Ectodermal cell (in vitro differentiated cells): ENCODE measurements around the gene C6orf136.

Experiments
- H3K27ac ChIP-seq: 2 replicates; pipeline ENCODE4 v1.7.0; 2013; ENCODE audit warnings: mild to moderate bottlenecking, low read depth, low read length; ENCODE audit not compliant: insufficient read depth, poor library complexity, severe bottlenecking
- H3K27me3 ChIP-seq: 2 replicates; pipeline ENCODE4 v1.7.0; 2013; ENCODE audit warnings: mild to moderate bottlenecking, low read length; ENCODE audit not compliant: insufficient read depth, control insufficient read depth, poor library complexity, severe bottlenecking
- H3K36me3 ChIP-seq: one replicate; pipeline ENCODE4 v1.7.0; 2013; ENCODE audit warnings: low read length; ENCODE audit not compliant: control insufficient read depth, insufficient read depth
- H3K4me1 ChIP-seq: one replicate; pipeline ENCODE4 v1.7.0; 2013; ENCODE audit warnings: low read length; ENCODE audit not compliant: control insufficient read depth, insufficient read depth
- H3K4me3 ChIP-seq: 2 replicates; pipeline ENCODE4 v1.7.0; 2013; ENCODE audit warnings: low read depth, low read length, control low read depth; ENCODE audit not compliant: insufficient read depth
- H3K9me3 ChIP-seq: 2 replicates; pipeline ENCODE4 v1.7.0; 2013; ENCODE audit warnings: mild to moderate bottlenecking, low read length, moderate library complexity; ENCODE audit not compliant: control insufficient read depth
- WGBS, 2 experiments: methylation state at CpG; one replicate each; pipeline ENCODE4 v1.1.7; 2013; ENCODE audit warnings: missing lambda C conversion rate in 2 of 2; 5-methylcytosine and 5-hydroxymethylcytosine counted together

Gene C6orf136

GRCh38 chr6:30688569-30688968 lies 41.6 kb downstream of the C6orf136 start:
- no peaks in the 10 kb centered on the region for H3K36me3 ChIP-seq
- no peaks in the 10 kb centered on the region for H3K9me3 ChIP-seq
- H3K4me3 ChIP-seq, result no peak overlapping the region
- 93 to 95% methylated on average over 9 of the region's 9 CpGs for WGBS, 2 experiments
- H3K4me1 ChIP-seq, result peaks cover 43% of the 10 kb centered on the region
- H3K27ac ChIP-seq, result no peak overlapping the region
- no peaks in the 10 kb centered on the region for H3K27me3 ChIP-seq

- H3K27ac ChIP-seq, result no peak overlapping the region
- H3K27me3 ChIP-seq, result no peaks in the 10 kb centered on the region
- no peaks in the 10 kb centered on the region for H3K36me3 ChIP-seq
- peaks cover 37% of the 10 kb centered on the region for H3K4me1 ChIP-seq
- 94% methylated on average over 11 of the region's 11 CpGs for WGBS, 2 experiments
- H3K9me3 ChIP-seq, result no peaks in the 10 kb centered on the region
- H3K4me3 ChIP-seq, result peak overlapping the region; percentile 72
Observed at GRCh38 chr6:30689022-30689865, 42.3 kb downstream of the C6orf136 start.

DNA sequence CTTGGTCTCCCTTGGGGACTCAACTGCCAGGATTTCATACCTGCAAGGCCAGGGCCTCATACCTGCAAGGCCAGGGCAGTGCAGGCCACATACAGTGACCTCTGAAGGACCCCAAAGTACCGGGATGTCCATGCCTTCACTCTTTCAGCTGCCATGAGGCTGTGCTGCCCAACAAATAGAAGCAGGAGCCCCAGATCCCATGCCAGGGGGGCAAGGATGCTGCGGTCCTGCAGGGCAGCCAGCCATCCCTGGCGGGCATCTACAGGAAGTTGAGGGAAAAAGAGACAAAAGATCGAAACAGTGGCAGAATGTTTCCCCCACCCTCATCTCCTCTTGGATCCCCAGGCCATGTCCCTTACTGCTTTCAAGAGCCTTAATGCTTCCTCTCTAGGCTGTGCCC lies 43.1 kb downstream of the C6orf136 start:
- Histone ChIP-seq H3K4me3 (peak overlapping the region; percentile 72), H3K9me3 (no peaks in the 10 kb centered on the region), H3K4me1 (peaks cover 31% of the 10 kb centered on the region), H3K27me3 (no peaks in the 10 kb centered on the region), H3K36me3 (no peaks in the 10 kb centered on the region), H3K27ac (no peak overlapping the region)
- 59 to 60% methylated on average over 4 of the region's 4 CpGs for WGBS, 2 experiments

GRCh38 chr6:30690403-30691207 lies 43.7 kb downstream of the C6orf136 start, which contains the start of gene NRM:
NRM (minus strand) TSS chr6:30690984; CDS start chr6:30690974, 10 bp downstream.
- H3K9me3 ChIP-seq, result no peaks in the 10 kb centered on the region
- no peaks in the 10 kb centered on the region for H3K27me3 ChIP-seq
- no peaks in the 10 kb centered on the region for H3K36me3 ChIP-seq
- peaks cover 29% of the 10 kb centered on the region for H3K4me1 ChIP-seq
- peak within 1 kb of the TSS; percentile 72 for H3K4me3 ChIP-seq
- peak within 1 kb of the TSS; percentile 69 for H3K27ac ChIP-seq
- 1% methylated on average over 40 of the region's 40 CpGs for WGBS, 2 experiments

GRCh38 chr6:30691208-30691847 lies 44.4 kb downstream of the C6orf136 start:
- H3K36me3 ChIP-seq, result no peaks in the 10 kb centered on the region
- WGBS, 2 experiments, result 17 to 26% methylated on average over 7 of the region's 8 CpGs
- H3K4me3 ChIP-seq, result peak overlapping the region; percentile 72
- peak overlapping the region; percentile 30 for H3K27ac ChIP-seq
- H3K4me1 ChIP-seq, result peaks cover 25% of the 10 kb centered on the region
- no peaks in the 10 kb centered on the region for H3K9me3 ChIP-seq
- H3K27me3 ChIP-seq, result no peaks in the 10 kb centered on the region

DNA sequence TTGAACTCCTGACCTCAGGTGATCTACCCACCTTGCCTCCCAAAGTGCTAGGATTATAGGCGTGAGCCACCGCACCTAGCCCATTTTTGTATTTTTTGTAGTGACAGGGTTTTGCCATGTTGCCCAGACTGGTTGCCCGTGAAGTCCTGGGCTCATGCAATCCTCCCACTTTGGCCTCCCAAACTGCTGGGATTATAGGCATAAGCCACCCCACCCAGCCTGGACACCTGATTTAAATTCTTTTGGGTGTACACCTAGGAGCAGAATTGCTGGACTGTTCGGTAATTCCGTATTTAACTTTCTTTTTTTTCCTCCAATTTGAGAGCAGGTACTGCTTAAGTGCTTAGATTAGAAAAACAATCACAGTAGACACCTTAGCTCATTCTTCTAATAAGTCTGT lies 49.5 kb downstream of the C6orf136 start:
- WGBS, 2 experiments, result 92 to 93% methylated on average over 5 of the region's 5 CpGs
- Histone ChIP-seq H3K27me3 (no peaks in the 10 kb centered on the region), H3K27ac (no peak overlapping the region), H3K4me3 (no peak overlapping the region), H3K9me3 (no peaks in the 10 kb centered on the region), H3K4me1 (peaks cover 2% of the 10 kb centered on the region), H3K36me3 (peaks cover 6% of the 10 kb centered on the region)

GRCh38 chr6:30700340-30700739 lies 53.4 kb downstream of the C6orf136 start:
- Histone ChIP-seq H3K9me3 (no peaks in the 10 kb centered on the region), H3K4me1 (no peaks in the 10 kb centered on the region), H3K36me3 (peaks cover 25% of the 10 kb centered on the region), H3K4me3 (no peak overlapping the region), H3K27me3 (no peaks in the 10 kb centered on the region), H3K27ac (no peak overlapping the region)
- WGBS, 2 experiments, result 59 to 78% methylated on average over 2 to 4 of the region's 4 CpGs
